ENCODE results near the gene DDAH1.

DDAH1 gene

DNA sequence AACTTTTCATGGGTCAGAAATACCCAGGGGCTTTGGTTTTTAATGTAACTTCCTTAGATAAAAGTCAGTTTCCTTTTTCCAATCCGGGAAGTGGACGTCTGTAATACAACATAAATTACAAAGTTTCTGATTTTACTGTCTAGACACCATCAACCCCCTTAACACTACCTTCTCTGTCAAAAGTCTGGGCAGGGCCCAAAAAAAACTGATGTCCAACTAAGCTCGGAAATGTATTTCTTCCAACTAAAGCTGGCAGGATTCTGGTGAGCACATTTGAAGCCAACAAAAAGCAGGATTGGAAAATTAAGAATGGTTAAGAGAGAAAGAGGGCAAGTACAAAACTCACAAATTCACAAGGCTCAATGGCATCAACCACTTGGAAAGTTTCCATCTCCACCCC is 24.3 kb downstream of the DDAH1 start:
- DNase-seq (ENCODE audit: low read depth), result no peak

DNA sequence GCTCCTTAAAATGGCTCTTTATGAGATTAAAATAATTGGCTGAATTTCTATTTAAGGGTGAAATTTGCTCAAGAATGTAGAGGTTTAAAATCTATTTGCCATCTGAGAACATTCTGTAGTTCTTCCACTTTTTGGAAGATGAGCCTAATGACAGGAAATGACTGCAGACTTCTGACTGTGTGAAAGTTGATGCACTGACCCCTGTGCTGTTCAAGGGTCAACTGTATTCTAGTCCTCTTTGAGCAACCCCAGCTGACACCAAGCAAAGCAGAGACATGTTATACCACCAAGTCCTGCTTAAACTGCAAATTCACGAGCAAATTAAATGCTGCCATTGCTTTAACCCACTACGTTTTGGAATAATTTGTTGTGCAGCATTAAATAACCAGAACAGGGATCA is 26.6 kb downstream of the DDAH1 start:
- DNase-seq (ENCODE audit: low read depth), result no peak

- no peak for DNase-seq (ENCODE audit: low read depth)
Observed at GRCh38 chr1:85437139-85437538, 27.8 kb downstream of the DDAH1 start.

- DNase-seq (ENCODE audit: low read depth), result no peak
Observed at GRCh38 chr1:85433096-85433495, 31.9 kb downstream of the DDAH1 start.

- no peak for DNase-seq (ENCODE audit: low read depth)
Observed at GRCh38 chr1:85428471-85429089, 36.4 kb downstream of the DDAH1 start.

DNA sequence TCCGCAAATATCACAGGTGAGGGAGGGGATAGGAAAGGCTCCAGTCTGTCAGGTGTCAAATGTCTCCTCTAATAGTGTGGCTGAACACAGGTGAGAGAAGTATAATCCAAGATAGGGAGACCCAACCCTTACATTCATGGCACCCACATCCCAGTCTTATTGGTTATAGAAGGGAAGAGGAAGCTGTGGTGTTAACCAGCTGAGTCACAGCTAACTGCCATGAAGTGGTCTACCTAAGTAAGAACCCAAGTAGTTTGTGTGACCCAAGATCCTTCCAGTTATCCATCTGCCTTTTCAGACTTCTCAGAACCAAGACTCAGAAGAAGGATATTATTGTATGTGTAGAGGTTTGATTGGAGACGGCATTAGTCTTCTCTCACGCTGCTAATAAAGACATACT is 37.1 kb downstream of the DDAH1 start:
- no peak for DNase-seq (ENCODE audit: low read depth)

DNA sequence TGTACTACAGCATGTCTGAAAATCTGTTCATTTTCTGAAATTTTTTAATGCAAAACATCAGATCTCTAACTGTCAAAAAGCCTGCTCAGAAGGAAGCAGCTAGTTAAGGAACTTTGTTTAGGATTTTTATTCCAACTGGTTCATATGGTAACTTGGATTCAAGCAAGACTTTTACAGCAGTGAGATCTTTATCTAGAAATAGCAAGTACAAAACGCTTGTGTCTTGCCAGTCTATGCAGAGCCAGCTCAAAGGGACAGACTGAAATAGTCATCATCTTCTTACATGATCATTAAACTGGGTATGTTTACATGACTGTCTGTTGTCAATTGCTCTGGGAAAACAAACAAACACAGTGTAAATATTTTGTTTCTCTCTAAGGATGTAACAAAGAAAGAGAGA is 37.6 kb downstream of the DDAH1 start:
- no peak for DNase-seq (ENCODE audit: low read depth)

GRCh38 chr1:85421179-85421578 is 43.8 kb downstream of the DDAH1 start:
- no peak for DNase-seq (ENCODE audit: low read depth)

- no peak for DNase-seq (ENCODE audit: low read depth)
Observed at GRCh38 chr1:85420199-85420598, 44.8 kb downstream of the DDAH1 start.

- no peak for DNase-seq (ENCODE audit: low read depth)
Observed at GRCh38 chr1:85417876-85418275, 47.1 kb downstream of the DDAH1 start.

DNA sequence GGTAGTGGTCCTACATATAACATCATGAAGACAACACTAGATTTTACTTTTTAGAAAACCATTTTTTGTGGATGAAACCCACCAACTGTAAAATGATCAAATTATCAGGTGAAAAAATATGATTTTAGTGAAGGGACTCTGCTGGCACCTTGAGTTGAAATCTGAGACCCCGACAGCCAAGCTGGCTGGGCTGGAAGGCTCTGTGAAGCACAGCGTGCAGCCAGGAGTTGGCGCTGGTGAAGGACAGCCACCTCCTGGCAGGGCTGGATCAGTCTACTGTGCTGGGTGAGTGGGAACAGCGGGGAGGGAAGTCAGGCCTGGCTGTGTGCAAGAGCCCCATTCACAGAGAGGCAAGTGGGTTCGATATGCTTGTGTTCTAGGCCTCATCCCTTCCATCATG is 47.9 kb downstream of the DDAH1 start:
- no peak for DNase-seq (ENCODE audit: low read depth)

DNA sequence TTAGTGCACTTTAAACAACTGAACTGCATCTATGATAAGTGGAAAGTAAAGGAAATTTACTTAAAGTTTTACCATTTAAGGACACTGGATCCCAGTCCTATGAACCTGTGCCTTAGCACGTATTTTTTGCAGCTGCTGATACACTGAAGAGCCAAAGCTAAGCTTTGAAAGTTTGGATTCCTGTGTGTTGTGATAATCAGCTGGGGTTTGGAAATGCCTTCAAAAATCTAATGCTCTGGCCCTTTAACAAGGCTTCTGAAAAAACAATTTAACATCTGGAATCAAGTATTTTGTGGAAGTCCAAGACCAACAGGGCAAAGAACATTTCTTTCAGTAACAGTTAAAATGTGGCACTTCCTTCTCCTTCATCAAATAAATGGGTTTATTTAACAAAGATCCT is 51.8 kb downstream of the DDAH1 start:
- no peak for DNase-seq (ENCODE audit: low read depth)

GRCh38 chr1:85411567-85412305 is 53.2 kb downstream of the DDAH1 start:
- no peak for DNase-seq (ENCODE audit: low read depth)

- DNase-seq (ENCODE audit: low read depth), result no peak
Observed at GRCh38 chr1:85409516-85409915, 55.4 kb downstream of the DDAH1 start.

- no peak for DNase-seq (ENCODE audit: low read depth)
Observed at GRCh38 chr1:85407746-85408377, 57.1 kb downstream of the DDAH1 start.

GRCh38 chr1:85406887-85407533 is 57.9 kb downstream of the DDAH1 start:
- DNase-seq (ENCODE audit: low read depth), result peak; percentile 90

DNA sequence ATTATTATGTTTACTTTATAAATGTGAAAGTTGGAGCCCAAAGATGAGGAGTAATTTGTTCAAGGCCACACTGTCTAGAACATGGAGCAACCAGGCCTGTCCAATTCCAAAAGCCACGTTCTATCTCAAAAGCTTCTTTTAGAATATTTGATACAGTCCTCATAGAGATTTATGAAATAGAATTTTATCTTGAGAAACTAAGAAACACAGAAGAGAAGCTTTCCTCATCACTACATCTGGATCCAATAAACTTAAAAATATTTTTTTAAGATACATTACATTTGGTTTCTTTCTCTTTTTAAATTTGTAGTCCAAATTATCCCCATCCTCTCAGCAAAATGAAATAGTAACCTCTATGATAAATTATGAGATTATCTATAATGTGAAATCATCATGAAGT is 58.9 kb downstream of the DDAH1 start:
- DNase-seq (ENCODE audit: low read depth), result no peak

DNA sequence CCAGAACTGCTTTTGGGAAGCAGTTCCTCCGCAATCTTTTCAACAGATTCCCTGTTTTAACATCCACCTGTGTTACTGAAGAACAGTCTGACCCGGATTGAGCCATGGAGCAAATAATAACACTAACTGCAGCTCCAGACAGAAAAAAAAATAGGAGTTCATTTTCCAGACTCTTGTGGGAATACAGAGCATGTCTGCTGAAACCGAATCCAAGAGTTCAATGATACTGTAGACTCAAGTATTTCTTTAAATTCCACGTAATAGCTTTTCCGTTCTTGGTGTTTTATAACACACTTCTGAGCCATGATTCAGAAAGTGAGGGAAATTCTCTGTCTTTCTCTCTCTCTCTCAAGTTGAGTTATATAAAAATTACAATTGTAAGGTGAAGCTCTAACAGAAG is 60.6 kb downstream of the DDAH1 start:
- no peak for DNase-seq (ENCODE audit: low read depth)

GRCh38 chr1:85398391-85399064 is 66.4 kb downstream of the DDAH1 start:
- DNase-seq (ENCODE audit: low read depth), result peak; percentile 39

DNA sequence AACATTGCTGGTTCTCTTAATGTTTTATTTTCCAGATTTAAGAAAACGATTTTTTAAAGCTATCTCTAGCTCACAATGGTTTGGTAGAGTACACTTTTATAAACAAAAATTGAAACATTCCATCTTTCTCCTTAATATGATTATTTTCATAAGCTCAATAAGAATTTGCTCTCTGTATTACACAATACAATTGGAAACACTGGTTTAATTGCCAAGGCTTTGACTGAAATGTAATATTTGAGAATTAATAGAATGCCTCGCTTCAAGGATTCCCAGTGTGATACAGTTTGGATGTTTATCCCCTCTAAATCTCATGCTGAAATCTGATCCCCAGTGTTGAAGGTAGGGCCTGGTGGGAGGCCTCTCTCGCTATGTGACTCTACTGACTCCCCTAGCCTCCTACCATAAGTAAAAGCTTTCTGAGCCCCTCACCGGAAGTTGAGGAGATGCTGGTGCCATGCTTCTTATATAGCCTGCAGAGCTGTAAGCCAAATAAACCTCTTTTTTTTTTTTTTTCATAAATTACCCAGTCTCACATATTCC is 67.4 kb downstream of the DDAH1 start:
- no peak for DNase-seq (ENCODE audit: low read depth)

GRCh38 chr1:85396194-85396593 is 68.8 kb downstream of the DDAH1 start:
- no peak for DNase-seq (ENCODE audit: low read depth)

DNA sequence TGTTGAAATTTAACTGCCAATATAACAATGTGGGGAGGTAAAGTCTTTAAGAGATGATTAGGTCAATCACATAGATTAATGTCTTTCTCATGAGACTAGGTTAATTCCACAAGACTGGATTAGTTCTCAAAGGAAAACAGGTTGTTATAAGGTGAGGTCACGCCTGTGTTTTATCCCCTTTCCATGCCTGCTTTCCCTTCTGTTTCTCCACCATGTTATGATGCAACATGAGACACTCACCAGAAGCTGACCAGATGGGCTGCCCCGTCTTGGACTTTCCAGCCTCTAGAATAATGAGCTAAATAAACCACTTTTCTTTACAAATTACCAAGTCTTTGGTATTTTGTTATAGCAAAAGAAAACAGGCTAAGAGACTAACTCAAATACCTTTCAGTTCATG is 70.8 kb downstream of the DDAH1 start:
- DNase-seq (ENCODE audit: low read depth), result no peak
